H9 (cell line): Measurements from ENCODE around the gene FCER1G. TPM values are rescaled to one million over a fixed set of nuclear protein-coding genes. Genes with fewer than 3 reads are reported as not detected.

Experiments used
- DNase-seq: peaks from one replicate; pipeline ENCODE4 v3.0.0-alpha.2; 2017
- H2AFZ ChIP-seq: one replicate; pipeline ENCODE4 v1.6.1; 2013; ENCODE audit warnings: mild to moderate bottlenecking, low read length, control low read depth, moderate library complexity
- H2AK5ac ChIP-seq: 2 replicates; pipeline ENCODE4 v1.6.1; 2013; ENCODE audit warnings: low read length, control low read depth, mixed read lengths; ENCODE audit not compliant: insufficient read length
- H2BK120ac ChIP-seq: one replicate; pipeline ENCODE4 v1.6.1; 2013; ENCODE audit warnings: low read depth, mild to moderate bottlenecking, low read length, control low read depth, inconsistent platforms; ENCODE audit not compliant: poor library complexity, severe bottlenecking
- H2BK12ac ChIP-seq: 2 replicates; pipeline ENCODE4 v1.6.1; 2013; ENCODE audit warnings: low read length, control low read depth, mixed read lengths, low read depth; ENCODE audit not compliant: insufficient read length
- H2BK15ac ChIP-seq: 2 replicates; pipeline ENCODE4 v1.6.1; 2013; ENCODE audit warnings: low read depth, low read length, control low read depth
- H2BK20ac ChIP-seq: one replicate; pipeline ENCODE4 v1.6.1; 2013; ENCODE audit warnings: low read depth, mild to moderate bottlenecking, low read length, control low read depth, inconsistent platforms; ENCODE audit not compliant: poor library complexity, severe bottlenecking
- H2BK5ac ChIP-seq: 2 replicates; pipeline ENCODE4 v1.6.1; 2013; ENCODE audit warnings: low read length, control low read depth, mixed read lengths; ENCODE audit not compliant: insufficient read length
- H3K14ac ChIP-seq: 2 replicates; pipeline ENCODE4 v1.6.1; 2013; ENCODE audit warnings: low read length, control low read depth; ENCODE audit not compliant: insufficient read depth
- H3K18ac ChIP-seq: 2 replicates; pipeline ENCODE4 v1.6.1; 2013; ENCODE audit warnings: low read depth, mild to moderate bottlenecking, mixed read lengths, low read length, control low read depth; ENCODE audit not compliant: insufficient read length
- H3K23ac ChIP-seq: 2 replicates; pipeline ENCODE4 v1.6.1; 2013; ENCODE audit warnings: low read length, control low read depth, mixed read lengths, low read depth; ENCODE audit not compliant: insufficient read length
- H3K23me2 ChIP-seq: 2 replicates; pipeline ENCODE4 v1.6.1; 2013; ENCODE audit warnings: low read depth, mild to moderate bottlenecking, mixed read lengths, low read length, control low read depth; ENCODE audit not compliant: insufficient read length, poor library complexity, severe bottlenecking
- H3K27ac ChIP-seq: 2 replicates; pipeline ENCODE4 v1.5.1; 2013; ENCODE audit warnings: low read length, control low read depth, mixed read lengths, low read depth; ENCODE audit not compliant: insufficient read length
- H3K27me3 ChIP-seq: 2 replicates; pipeline ENCODE4 v1.6.1; 2013; ENCODE audit warnings: low read length, control low read depth, inconsistent platforms; ENCODE audit not compliant: insufficient read depth
- H3K4ac ChIP-seq: 2 replicates; pipeline ENCODE4 v1.6.1; 2013; ENCODE audit warnings: low read depth, mild to moderate bottlenecking, control low read depth, inconsistent platforms, low read length, moderate library complexity
- H3K4me1 ChIP-seq: 2 replicates; pipeline ENCODE4 v1.6.1; 2013; ENCODE audit warnings: low read length, control low read depth, inconsistent platforms; ENCODE audit not compliant: insufficient read depth
- H3K4me2 ChIP-seq: 2 replicates; pipeline ENCODE4 v1.6.1; 2013; ENCODE audit warnings: low read length, control low read depth, mixed read lengths; ENCODE audit not compliant: insufficient read length, insufficient read depth
- H3K56ac ChIP-seq: 2 replicates; pipeline ENCODE4 v1.6.1; 2013; ENCODE audit warnings: low read depth, mild to moderate bottlenecking, mixed read lengths, low read length, control low read depth; ENCODE audit not compliant: insufficient read length
- H3K79me1 ChIP-seq: 2 replicates; pipeline ENCODE4 v1.6.1; 2013; ENCODE audit warnings: low read depth, mild to moderate bottlenecking, moderate library complexity, low read length, control low read depth, inconsistent platforms; ENCODE audit not compliant: insufficient read depth, poor library complexity, severe bottlenecking
- H3K79me2 ChIP-seq: 2 replicates; pipeline ENCODE4 v1.6.1; 2013; ENCODE audit warnings: low read length, control low read depth, inconsistent platforms; ENCODE audit not compliant: insufficient read depth
- H3K9ac ChIP-seq: 2 replicates; pipeline ENCODE4 v1.6.1; 2013; ENCODE audit warnings: low read length, control low read depth, mixed read lengths; ENCODE audit not compliant: insufficient read length; ENCODE audit errors: extremely low read depth
- H3K9me3 ChIP-seq: one replicate; pipeline ENCODE4 v1.6.1; 2013; ENCODE audit warnings: low read depth, low read length, inconsistent platforms; ENCODE audit not compliant: control insufficient read depth
- H3T11ph ChIP-seq: one replicate; pipeline ENCODE4 v1.6.1; 2013; ENCODE audit warnings: mild to moderate bottlenecking, low read length, control low read depth, inconsistent platforms
- H4K20me1 ChIP-seq: one replicate; pipeline ENCODE4 v1.6.1; 2013; ENCODE audit not compliant: control insufficient read depth, insufficient read length, insufficient read depth
- H4K5ac ChIP-seq: 2 replicates; pipeline ENCODE4 v1.6.1; 2013; ENCODE audit warnings: low read depth, mild to moderate bottlenecking, mixed read lengths, low read length, control low read depth; ENCODE audit not compliant: insufficient read length
- H4K8ac ChIP-seq: replicated peaks from 2 replicates; pipeline ENCODE4 v1.6.1; 2013; ENCODE audit warnings: low read length, control low read depth, mixed read lengths, low read depth; ENCODE audit not compliant: insufficient read length
- H4K91ac ChIP-seq: 2 replicates; pipeline ENCODE4 v1.6.1; 2013; ENCODE audit warnings: low read depth, mild to moderate bottlenecking, moderate library complexity, mixed read lengths, low read length, control low read depth; ENCODE audit not compliant: insufficient read length
- H3K27ac Mint-ChIP-seq, 3 experiments: 2 replicates in 2 of 3; 3 replicates in 1 of 3; pipeline ENCODE4 v1.8.0; 2020 to 2021; ENCODE audit warnings: mixed read lengths in 3 of 3, mild to moderate bottlenecking in 1 of 3, moderate library complexity in 1 of 3
- H3K27me3 Mint-ChIP-seq: 2 replicates; pipeline ENCODE4 v1.8.0; 2021; ENCODE audit warnings: low read depth, mild to moderate bottlenecking, moderate library complexity, mixed read lengths
- H3K36me3 Mint-ChIP-seq, 3 experiments: 2 replicates in 2 of 3; 3 replicates in 1 of 3; pipeline ENCODE4 v1.8.0; 2020 to 2021; ENCODE audit warnings: low read depth in 3 of 3, mixed read lengths in 3 of 3; ENCODE audit not compliant: insufficient read depth in 1 of 3
- H3K4me1 Mint-ChIP-seq, 2 experiments: 2 replicates each; pipeline ENCODE4 v1.8.0; 2020; ENCODE audit warnings: mixed read lengths in 2 of 2
- H3K4me3 Mint-ChIP-seq, 2 experiments: 2 replicates in 1 of 2; 3 replicates in 1 of 2; pipeline ENCODE4 v1.8.0; 2020 to 2021; ENCODE audit warnings: mild to moderate bottlenecking in 2 of 2, mixed read lengths in 2 of 2, moderate library complexity in 1 of 2
- H3K9me3 Mint-ChIP-seq, 2 experiments: 2 replicates in 1 of 2; 3 replicates in 1 of 2; pipeline ENCODE4 v1.8.0; 2020; ENCODE audit warnings: mild to moderate bottlenecking in 2 of 2, mixed read lengths in 2 of 2, moderate library complexity in 1 of 2
- WGBS: extraction: QIAGEN DNeasy Blood & Tissue Kit; methylation state at CpG from one replicate; pipeline ENCODE4 v1.1.7; 2013; ENCODE audit warnings: missing lambda C conversion rate, low lambda C conversion rate, mixed read lengths; ENCODE audit not compliant: insufficient read length; ENCODE audit errors: extremely low coverage; 5-methylcytosine and 5-hydroxymethylcytosine counted together
- total RNA-seq: library from RNA; stranded (reverse); gene quantifications from 2 replicates; pipeline ENCODE4 v1.2.1, GENCODE V29; 2021
- TF ChIP-seq, protein P1 (sequence below): fragments of 200-600 bp; sonication (generic); conservative IDR thresholded peaks from 3 replicates; pipeline ENCODE4 v1.8.0; 2021; ENCODE audit warnings: antibody characterized with exemption, mild to moderate bottlenecking

The FCER1G gene
- total RNA-seq, 1 experiment from 2014 or later, result 0.90 TPM

DNA sequence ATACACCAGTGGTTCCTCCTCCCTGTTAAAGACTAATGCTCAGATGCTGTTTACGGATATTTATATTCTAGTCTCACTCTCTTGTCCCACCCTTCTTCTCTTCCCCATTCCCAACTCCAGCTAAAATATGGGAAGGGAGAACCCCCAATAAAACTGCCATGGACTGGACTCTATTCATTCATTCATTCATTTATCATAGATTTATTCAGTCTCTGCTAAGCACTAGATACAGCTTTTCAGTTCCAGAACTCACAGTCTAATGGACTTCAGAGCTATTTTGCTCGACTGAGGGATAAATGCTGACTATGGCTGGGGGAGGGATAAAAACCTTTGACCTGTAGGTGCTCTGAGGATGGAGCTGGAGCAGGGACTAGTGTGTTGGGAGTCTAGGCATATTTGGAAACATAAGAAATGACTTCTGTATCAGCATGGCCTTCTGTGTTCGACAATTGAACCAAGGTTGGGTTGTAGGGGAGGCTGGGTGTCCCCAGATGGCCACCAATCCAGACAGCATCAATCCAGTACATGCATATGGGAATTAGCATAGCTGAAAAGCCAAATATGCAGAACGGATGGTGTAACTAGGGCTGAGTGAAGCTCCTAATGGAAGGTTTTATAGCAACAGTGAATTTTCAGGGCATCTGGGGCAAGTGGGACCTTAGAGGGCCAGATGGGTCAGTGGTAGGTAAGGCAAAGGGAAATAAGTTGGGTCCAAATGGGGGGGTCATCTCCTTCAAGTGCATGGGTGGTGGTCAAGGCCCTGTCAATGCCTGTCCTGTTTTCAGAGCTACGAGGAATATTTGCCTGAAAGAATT is 4.2 kb downstream of the FCER1G start:
- Mint-ChIP-seq H3K27ac (peak overlapping the region in 1 of 3 experiments; percentile 72; a peak in 1 of 7 replicates), H3K9me3 (no peaks in the 10 kb centered on the region), H3K4me3 (no peak overlapping the region), H3K4me1 (peaks cover 17 to 38% of the 10 kb centered on the region in 2 experiments), H3K36me3 (peaks cover 3 to 9% (median 7%) of the 10 kb centered on the region in 3 experiments; a peak in 6 of 7 replicates), H3K27me3 (no peaks in the 10 kb centered on the region)
- H3K23ac ChIP-seq, result no peak overlapping the region
- H2BK120ac ChIP-seq, result no peak overlapping the region
- no peaks in the 10 kb centered on the region for H3K79me2 ChIP-seq
- H2BK15ac ChIP-seq, result no peak overlapping the region
- H3K4ac ChIP-seq, result no peak overlapping the region
- H3T11ph ChIP-seq, result no peak overlapping the region
- no peak overlapping the region for H3K27ac ChIP-seq
- WGBS, result no CpG with 5 or more reads among the region's 5 CpGs
- no peak overlapping the region for H3K56ac ChIP-seq
- H4K20me1 ChIP-seq, result no peaks in the 10 kb centered on the region
- no peaks in the 10 kb centered on the region for H3K9me3 ChIP-seq
- H3K23me2 ChIP-seq, result no peaks in the 10 kb centered on the region
- no peak overlapping the region for H2AFZ ChIP-seq
- H3K18ac ChIP-seq, result no peak overlapping the region
- H2BK5ac ChIP-seq, result no peak overlapping the region
- no peak for DNase-seq
- H4K91ac ChIP-seq, result no peak overlapping the region
- no peaks in the 10 kb centered on the region for H3K27me3 ChIP-seq
- TF ChIP-seq, protein P1, sequence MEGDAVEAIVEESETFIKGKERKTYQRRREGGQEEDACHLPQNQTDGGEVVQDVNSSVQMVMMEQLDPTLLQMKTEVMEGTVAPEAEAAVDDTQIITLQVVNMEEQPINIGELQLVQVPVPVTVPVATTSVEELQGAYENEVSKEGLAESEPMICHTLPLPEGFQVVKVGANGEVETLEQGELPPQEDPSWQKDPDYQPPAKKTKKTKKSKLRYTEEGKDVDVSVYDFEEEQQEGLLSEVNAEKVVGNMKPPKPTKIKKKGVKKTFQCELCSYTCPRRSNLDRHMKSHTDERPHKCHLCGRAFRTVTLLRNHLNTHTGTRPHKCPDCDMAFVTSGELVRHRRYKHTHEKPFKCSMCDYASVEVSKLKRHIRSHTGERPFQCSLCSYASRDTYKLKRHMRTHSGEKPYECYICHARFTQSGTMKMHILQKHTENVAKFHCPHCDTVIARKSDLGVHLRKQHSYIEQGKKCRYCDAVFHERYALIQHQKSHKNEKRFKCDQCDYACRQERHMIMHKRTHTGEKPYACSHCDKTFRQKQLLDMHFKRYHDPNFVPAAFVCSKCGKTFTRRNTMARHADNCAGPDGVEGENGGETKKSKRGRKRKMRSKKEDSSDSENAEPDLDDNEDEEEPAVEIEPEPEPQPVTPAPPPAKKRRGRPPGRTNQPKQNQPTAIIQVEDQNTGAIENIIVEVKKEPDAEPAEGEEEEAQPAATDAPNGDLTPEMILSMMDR, result no peak
- no peak overlapping the region for H2BK12ac ChIP-seq
- H4K5ac ChIP-seq, result no peak overlapping the region
- H3K4me1 ChIP-seq, result peaks cover 4% of the 10 kb centered on the region; the same call in 1 of the 2 replicates
- H3K4me2 ChIP-seq, result no peak overlapping the region
- no peak overlapping the region for H4K8ac ChIP-seq
- H3K14ac ChIP-seq, result no peak overlapping the region
- H3K9ac ChIP-seq, result no peak overlapping the region
- H2AK5ac ChIP-seq, result no peak overlapping the region
- no peak overlapping the region for H2BK20ac ChIP-seq
- no peaks in the 10 kb centered on the region for H3K79me1 ChIP-seq
